ENCODE data around the gene CNKSR1. TPM values are rescaled to one million over a fixed set of nuclear protein-coding genes. Genes with fewer than 3 reads are reported as not detected.
"Not testable (repeated sequence)": the region's sequence is repeated elsewhere in the genome, so short reads cannot be mapped to it uniquely, and the experiment has no call there.

Gene CNKSR1
- total RNA-seq, 1 donor from 2014 or later: 1.8 TPM

DNA sequence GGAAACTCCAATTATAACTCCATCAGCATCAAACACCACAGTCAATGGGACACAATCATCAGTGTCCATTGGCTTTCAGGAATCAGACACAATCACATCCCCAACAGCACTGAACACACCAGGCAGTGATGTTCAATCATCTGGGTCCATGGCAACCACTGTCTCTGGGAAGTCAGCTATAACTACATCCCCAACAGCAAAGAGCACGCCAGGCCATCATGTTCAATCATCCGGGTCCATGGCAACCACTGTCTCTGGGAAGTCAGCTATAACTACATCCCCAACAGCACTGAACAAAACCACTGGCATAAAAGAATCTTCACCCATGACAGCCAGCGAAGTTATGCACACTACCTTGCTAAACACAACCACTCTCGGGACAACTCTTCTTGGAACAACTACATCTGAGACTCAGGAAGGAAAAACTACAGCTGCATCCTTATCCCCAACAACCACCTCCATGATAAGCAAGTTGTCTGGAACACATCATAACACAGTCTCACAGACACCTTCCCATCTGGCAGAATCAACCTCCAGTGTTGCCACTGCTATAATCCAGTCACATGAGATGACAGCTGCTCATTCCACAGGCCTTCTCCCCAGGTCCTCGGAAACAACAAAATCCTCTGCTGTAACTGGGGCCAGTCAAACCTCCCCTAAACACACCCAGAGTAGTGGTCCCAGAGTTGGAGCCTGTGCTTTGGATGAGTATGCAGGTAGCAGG lies 33.0 kb downstream of the CNKSR1 start:
- intact Hi-C loops (cut with DNase I): no loop called here
- DNase-seq (ENCODE audit: missing footprints) (no peak), ATAC-seq (peak; percentile 72)

DNA sequence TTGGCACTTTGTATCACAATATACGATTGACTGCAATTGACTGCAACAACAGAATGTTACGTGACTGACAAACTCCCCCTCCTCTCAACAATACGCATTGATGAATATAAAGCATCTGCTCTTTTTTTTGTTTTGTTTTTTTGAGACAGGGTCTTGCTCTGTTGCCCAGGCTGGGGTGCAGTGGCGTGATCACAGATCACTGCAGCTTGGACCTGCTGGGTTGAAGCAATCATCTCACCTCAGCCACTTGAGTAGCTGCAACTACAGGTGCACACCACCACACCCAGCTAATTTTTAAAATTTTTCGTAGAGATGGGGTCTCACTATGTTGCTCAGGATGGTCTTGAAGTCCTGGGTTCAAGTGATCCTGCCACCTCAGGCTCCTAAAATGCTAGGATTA lies 35.4 kb downstream of the CNKSR1 start:
- ATAC-seq (no peak), DNase-seq (ENCODE audit: missing footprints) (no peak)
- intact Hi-C loops (cut with DNase I): no loop called here

- ATAC-seq: no peak
Observed at GRCh38 chr1:26213335-26213905, 36.1 kb downstream of the CNKSR1 start.

DNA sequence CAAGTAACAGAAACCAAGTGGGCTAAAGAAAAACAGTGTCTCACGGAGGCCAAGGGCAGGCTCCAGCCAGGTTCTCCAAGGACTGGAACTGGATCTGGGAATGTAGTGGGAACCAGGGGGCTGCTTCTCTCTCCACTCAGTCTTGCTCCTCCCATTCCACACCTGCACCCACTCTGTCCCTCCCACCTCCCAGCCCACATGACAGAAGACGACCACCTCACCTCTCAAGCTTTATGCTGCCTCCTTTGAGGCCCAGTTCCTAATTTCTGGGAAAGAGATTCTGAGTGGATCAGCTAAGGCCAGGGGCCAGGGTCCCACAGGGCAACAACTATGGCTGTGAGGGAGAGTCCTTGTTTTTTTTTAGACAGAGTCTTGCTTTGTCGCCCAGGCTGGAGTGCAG lies 38.0 kb downstream of the CNKSR1 start:
- intact Hi-C loops (cut with DNase I): no loop called here
- ATAC-seq (no peak), DNase-seq (ENCODE audit: missing footprints) (no peak)

More at GRCh38 chr1:26213335-26213905, 36.1 kb downstream of the CNKSR1 start:
- DNase-seq (ENCODE audit: missing footprints): no peak
- intact Hi-C loops (cut with DNase I): no loop called here

GRCh38 chr1:26218906-26219494 lies 41.7 kb downstream of the CNKSR1 start:
- peak; percentile 61 for ATAC-seq
- DNase-seq (ENCODE audit: missing footprints): no peak
- intact Hi-C loops (cut with DNase I): no loop called here

- DNase-seq (ENCODE audit: missing footprints) (no peak), ATAC-seq (no peak)
Observed at GRCh38 chr1:26220199-26220912, 43.1 kb downstream of the CNKSR1 start.

DNA sequence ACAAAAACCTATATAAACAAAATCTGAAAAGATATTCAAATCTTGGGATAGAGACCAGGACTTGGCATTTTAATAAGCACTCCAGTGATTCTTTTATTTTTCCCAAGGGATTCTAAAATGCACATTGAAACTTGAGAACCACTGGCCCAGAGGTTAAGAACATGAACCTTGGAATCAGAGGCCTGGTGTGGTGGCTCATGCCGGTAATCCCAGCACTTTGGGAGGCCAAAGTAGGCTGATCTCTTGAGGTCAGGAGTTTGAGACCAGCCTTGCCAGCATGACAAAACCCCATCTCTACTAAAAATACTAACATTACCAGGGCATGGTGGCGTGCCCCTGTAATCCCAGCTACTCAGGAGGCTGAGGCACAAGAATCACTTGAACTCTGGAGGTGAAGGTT lies 43.8 kb downstream of the CNKSR1 start:
- DNase-seq (ENCODE audit: missing footprints) (no peak), ATAC-seq (no peak)
- intact Hi-C loops (cut with DNase I): no loop called here

More at GRCh38 chr1:26220199-26220912, 43.1 kb downstream of the CNKSR1 start:
- intact Hi-C loops (cut with DNase I): no loop called here

DNA sequence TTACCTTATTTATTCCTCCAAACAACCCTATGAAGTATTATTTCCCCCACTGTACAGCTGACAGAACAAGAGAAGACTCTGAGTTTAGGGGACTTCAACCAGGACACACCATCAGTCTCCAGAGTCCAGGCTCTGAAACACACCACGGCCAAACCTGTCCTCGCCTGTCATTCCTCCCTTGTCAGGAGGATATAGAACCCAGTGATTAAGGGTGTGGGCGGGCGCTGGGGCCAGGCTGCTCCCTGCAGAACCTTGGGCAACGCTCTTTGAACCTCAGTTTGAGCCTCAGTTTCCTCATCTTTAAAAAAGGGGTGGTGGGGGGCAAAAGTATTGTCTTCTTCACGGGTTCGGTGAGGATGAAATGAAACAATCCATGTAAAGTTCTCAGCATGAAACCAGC lies 47.3 kb downstream of the CNKSR1 start:
- ATAC-seq (no peak), DNase-seq (ENCODE audit: missing footprints) (no peak)
- intact Hi-C loops (cut with DNase I): no loop called here

- peak; percentile 87 for ATAC-seq
- DNase-seq (ENCODE audit: missing footprints): peak; percentile 84
- intact Hi-C loops (cut with DNase I): no loop called here
Observed at GRCh38 chr1:26225033-26225831, 47.9 kb downstream of the CNKSR1 start.

- intact Hi-C loops (cut with DNase I): loop anchor here (5.0 kb wide), 2 partner anchors 47 to 193 kb away; no protein-coding TSS in a partner anchor
- DNase-seq (ENCODE audit: missing footprints); ATAC-seq: not testable (repeated sequence)
Observed at GRCh38 chr1:26230682-26231081, 53.4 kb downstream of the CNKSR1 start.

DNA sequence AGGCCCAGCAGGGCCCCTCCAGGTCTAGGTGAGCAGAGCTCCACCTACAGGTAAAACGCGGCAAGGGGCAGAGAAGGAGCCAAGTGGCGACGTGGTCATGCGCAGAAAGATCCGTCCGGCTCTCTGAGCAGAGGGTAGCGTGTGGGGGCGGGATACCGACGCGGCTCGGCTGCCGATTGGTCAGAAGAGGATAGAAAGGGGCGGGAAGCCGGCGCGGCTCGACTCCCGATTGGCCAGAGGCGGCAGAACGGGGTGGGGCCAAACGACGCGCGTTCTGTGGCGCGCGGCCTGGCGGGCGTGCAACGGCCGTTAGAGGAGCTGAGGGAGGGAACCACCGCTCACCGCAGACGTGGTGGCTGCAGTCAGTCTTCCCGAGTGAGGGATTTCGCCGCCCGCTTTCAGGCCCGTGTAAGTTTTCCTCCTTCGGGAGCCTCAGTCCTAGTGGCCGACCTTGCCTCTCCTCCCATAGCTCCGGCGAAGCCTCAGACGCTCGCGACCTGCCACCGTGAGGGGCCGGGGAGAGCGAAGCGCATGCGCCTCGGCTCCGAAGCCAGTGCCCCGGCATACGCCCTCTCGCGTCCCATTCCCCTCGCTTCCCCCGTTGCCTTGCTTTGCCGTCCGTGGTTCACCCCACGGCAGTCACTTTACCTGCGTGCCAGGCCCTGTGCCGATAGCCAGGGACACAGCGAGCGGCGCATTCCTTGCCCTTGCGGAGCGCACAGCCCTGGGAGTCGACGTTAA lies 56.8 kb downstream of the CNKSR1 start, which contains the start of gene CEP85:
Gene CEP85 (plus strand): TSS at position 298 of the 741 bp plus-strand sequence. CDS start 5,584 bp downstream, outside the sequence.
- intact Hi-C loops (cut with DNase I): loop anchor here (1.0 to 5.0 kb wide), 6 partner anchors 21 to 197 kb away; partner anchors contain the start of genes C1orf232, PDIK1L and ZNF593
- ATAC-seq: peak; percentile 100
- DNase-seq (ENCODE audit: missing footprints): peak; percentile 99

GRCh38 chr1:26234644-26235370 lies 57.5 kb downstream of the CNKSR1 start:
- intact Hi-C loops (cut with DNase I): loop anchor here (1.0 to 5.0 kb wide), 6 partner anchors 20 to 198 kb away; partner anchors contain the start of genes C1orf232, PDIK1L and ZNF593
- DNase-seq (ENCODE audit: missing footprints): no peak
- no peak for ATAC-seq

DNA sequence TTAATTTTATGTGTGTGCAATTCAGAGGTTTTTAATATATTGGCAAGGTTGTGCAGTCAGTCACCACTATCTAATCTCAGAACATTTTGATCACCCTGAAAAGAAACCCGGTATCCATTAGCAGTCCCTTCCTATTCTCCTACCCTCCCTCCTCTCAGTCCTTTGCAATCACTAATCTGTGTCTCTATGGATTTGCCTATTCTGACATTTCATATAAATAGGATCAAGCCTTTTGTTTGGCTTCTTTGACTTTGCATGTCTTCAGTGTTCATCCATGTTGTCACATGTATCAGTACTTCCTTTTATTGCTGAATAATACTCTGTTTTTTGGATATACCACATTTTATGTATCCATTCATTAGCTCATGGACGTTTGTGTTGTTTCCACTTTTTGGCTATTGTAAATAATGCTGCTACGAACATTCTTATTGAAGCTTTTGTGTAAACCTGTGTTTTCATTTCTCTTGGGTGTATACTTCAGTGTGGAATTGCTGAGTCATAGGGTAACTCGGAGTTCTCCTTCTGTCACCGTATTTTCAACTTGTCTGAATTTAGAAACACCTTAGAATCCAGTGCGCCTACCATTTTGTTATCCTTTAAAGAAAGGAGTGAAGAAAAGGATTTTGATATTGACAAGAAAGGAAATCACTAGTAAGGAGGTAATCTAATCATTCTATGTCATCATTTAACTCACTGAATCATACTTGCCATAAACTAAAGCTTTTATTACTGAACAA lies 60.1 kb downstream of the CNKSR1 start:
- ATAC-seq: no peak
- no peak for DNase-seq (ENCODE audit: missing footprints)
- intact Hi-C loops (cut with DNase I): no loop called here

Measured in Right ventricle myocardium inferior (tissue), 1 donor.